Neuronal stem cell (in vitro differentiated cells): ENCODE measurements around the gene BUB1B.

Source experiments
- DNase-seq: peaks from one replicate; pipeline ENCODE4 v3.0.0-alpha.2; 2013; ENCODE audit warnings: low spot score
- H2AFZ ChIP-seq: one replicate; pipeline ENCODE4 v1.6.1; 2013; ENCODE audit warnings: mild to moderate bottlenecking, low read length, inconsistent platforms
- H2AK5ac ChIP-seq: 2 replicates; pipeline ENCODE4 v1.6.1; 2013; ENCODE audit warnings: low read depth, mild to moderate bottlenecking, inconsistent platforms, low read length, moderate library complexity, mixed read lengths
- H2BK120ac ChIP-seq: 2 replicates; pipeline ENCODE4 v1.6.1; 2013; ENCODE audit warnings: low read depth, mild to moderate bottlenecking, inconsistent platforms, low read length, moderate library complexity, mixed read lengths
- H2BK12ac ChIP-seq: one replicate; pipeline ENCODE4 v1.6.1; 2013; ENCODE audit warnings: low read length, inconsistent platforms
- H2BK15ac ChIP-seq: 2 replicates; pipeline ENCODE4 v1.6.1; 2013; ENCODE audit warnings: mild to moderate bottlenecking, low read length, inconsistent platforms, mixed read lengths
- H2BK5ac ChIP-seq: one replicate; pipeline ENCODE4 v1.6.1; 2013; ENCODE audit warnings: inconsistent platforms, mild to moderate bottlenecking, low read length, moderate library complexity
- H3K14ac ChIP-seq: one replicate; pipeline ENCODE4 v1.6.1; 2013; ENCODE audit warnings: low read length, inconsistent platforms
- H3K18ac ChIP-seq: 2 replicates; pipeline ENCODE4 v1.6.1; 2013; ENCODE audit warnings: low read length, inconsistent platforms
- H3K23ac ChIP-seq: 2 replicates; pipeline ENCODE4 v1.6.1; 2013; ENCODE audit warnings: low read depth, mild to moderate bottlenecking, mixed read lengths, low read length, inconsistent platforms; ENCODE audit not compliant: poor library complexity
- H3K27ac ChIP-seq: replicated peaks from 3 replicates; pipeline ENCODE4 v1.5.1; 2013; ENCODE audit warnings: low read length, inconsistent platforms
- H3K27me3 ChIP-seq, 3 experiments: 2 replicates each; pipeline ENCODE4 v1.6.1; 2013; ENCODE audit warnings: low read length in 3 of 3, mild to moderate bottlenecking in 2 of 3, inconsistent platforms in 1 of 3, low read depth in 1 of 3, mixed read lengths in 1 of 3, moderate library complexity in 1 of 3; ENCODE audit not compliant: control insufficient read depth in 3 of 3, insufficient read depth in 3 of 3
- H3K36me3 ChIP-seq, 2 donors: replicated peaks in 1 of 2; 2 replicates each; pipeline ENCODE4 v1.6.1; 2013; ENCODE audit warnings: low read length in 2 of 2; ENCODE audit not compliant: control insufficient read depth in 2 of 2, insufficient read depth in 2 of 2
- H3K4ac ChIP-seq: 2 replicates; pipeline ENCODE4 v1.6.1; 2013; ENCODE audit warnings: inconsistent platforms, mild to moderate bottlenecking, low read length, moderate library complexity
- H3K4me1 ChIP-seq, 2 donors: 1 replicate in 1 of 2; 2 replicates in 1 of 2; pipeline ENCODE4 v1.6.1; 2013; ENCODE audit warnings: low read length in 2 of 2, low read depth in 1 of 2; ENCODE audit not compliant: control insufficient read depth in 2 of 2, insufficient read depth in 1 of 2
- H3K4me2 ChIP-seq: one replicate; pipeline ENCODE4 v1.6.1; 2013; ENCODE audit warnings: mild to moderate bottlenecking, low read length, inconsistent platforms; ENCODE audit not compliant: insufficient read depth, poor library complexity, severe bottlenecking
- H3K4me3 ChIP-seq, 2 donors: 2 replicates each; pipeline ENCODE4 v1.5.1; 2013; ENCODE audit warnings: low read length in 2 of 2, mild to moderate bottlenecking in 2 of 2, inconsistent platforms in 1 of 2, moderate library complexity in 1 of 2
- H3K79me1 ChIP-seq: one replicate; pipeline ENCODE4 v1.6.1; 2013; ENCODE audit warnings: low read depth, mild to moderate bottlenecking, inconsistent platforms, low read length, moderate library complexity
- H3K9ac ChIP-seq: one replicate; pipeline ENCODE4 v1.6.1; 2013; ENCODE audit warnings: mild to moderate bottlenecking, low read depth, low read length, inconsistent platforms; ENCODE audit not compliant: poor library complexity
- H3K9me3 ChIP-seq, 2 donors: replicated peaks in 1 of 2; 2 replicates each; pipeline versions ENCODE3 to v1.6.1; 2013; ENCODE audit warnings: low read length in 2 of 2, mild to moderate bottlenecking in 2 of 2, inconsistent platforms in 1 of 2, low read depth in 1 of 2, mixed read lengths in 1 of 2, moderate library complexity in 1 of 2; ENCODE audit not compliant: control insufficient read depth in 2 of 2, insufficient read depth in 1 of 2
- H4K8ac ChIP-seq: one replicate; pipeline ENCODE4 v1.6.1; 2013; ENCODE audit warnings: low read depth, mild to moderate bottlenecking, inconsistent platforms, low read length, moderate library complexity
- H4K91ac ChIP-seq: one replicate; pipeline ENCODE4 v1.6.1; 2013; ENCODE audit warnings: low read length, low read depth, mild to moderate bottlenecking, inconsistent platforms; ENCODE audit not compliant: poor library complexity
- WGBS, 2 donors: extraction: QIAGEN DNeasy Blood & Tissue Kit; methylation state at CpG; one replicate each; pipeline ENCODE4 v1.1.7; 2013; ENCODE audit warnings: missing lambda C conversion rate in 2 of 2, mixed read lengths in 1 of 2; ENCODE audit not compliant: insufficient read length in 2 of 2, insufficient replicate concordance in 1 of 2; ENCODE audit errors: extremely low coverage in 2 of 2; 5-methylcytosine and 5-hydroxymethylcytosine counted together

Gene BUB1B

GRCh38 chr15:40175160-40175559, 14.3 kb downstream of the BUB1B start:
- H3K27me3 ChIP-seq, result no peaks in the 10 kb centered on the region
- H2AK5ac ChIP-seq, result no peak overlapping the region
- H3K9me3 ChIP-seq, result no peaks in the 10 kb centered on the region
- H2AFZ ChIP-seq, result no peak overlapping the region
- no peak overlapping the region for H3K18ac ChIP-seq
- peaks cover 17 to 99% of the 10 kb centered on the region in 2 donors for H3K36me3 ChIP-seq
- no peak overlapping the region for H3K9ac ChIP-seq
- no peak overlapping the region for H2BK120ac ChIP-seq
- WGBS, 2 donors, result no CpG with 5 or more reads among the region's 3 CpGs
- peaks cover 0 to 5% of the 10 kb centered on the region in 2 donors for H3K4me1 ChIP-seq
- H3K79me1 ChIP-seq, result no peaks in the 10 kb centered on the region
- no peak overlapping the region for H3K4me3 ChIP-seq
- H4K8ac ChIP-seq, result no peak overlapping the region
- H2BK15ac ChIP-seq, result no peak overlapping the region
- no peak overlapping the region for H4K91ac ChIP-seq
- no peak for DNase-seq
- H3K4me2 ChIP-seq, result no peak overlapping the region
- no peak overlapping the region for H3K23ac ChIP-seq
- no peak overlapping the region for H2BK5ac ChIP-seq
- no peak overlapping the region for H3K27ac ChIP-seq
- no peak overlapping the region for H2BK12ac ChIP-seq
- no peak overlapping the region for H3K14ac ChIP-seq
- no peak overlapping the region for H3K4ac ChIP-seq

GRCh38 chr15:40182358-40183029, 21.6 kb downstream of the BUB1B start:
- no peak overlapping the region for H2AK5ac ChIP-seq
- no CpG with 5 or more reads among the region's 1 CpG for WGBS, 2 donors
- H3K9ac ChIP-seq, result no peak overlapping the region
- H3K4me2 ChIP-seq, result no peak overlapping the region
- H3K36me3 ChIP-seq, result peaks cover 17 to 97% of the 10 kb centered on the region in 2 donors
- no peak overlapping the region for H3K4ac ChIP-seq
- H3K23ac ChIP-seq, result no peak overlapping the region
- no peak overlapping the region for H3K27ac ChIP-seq
- H4K91ac ChIP-seq, result no peak overlapping the region
- H2BK15ac ChIP-seq, result no peak overlapping the region
- DNase-seq, result no peak
- no peak overlapping the region for H2AFZ ChIP-seq
- no peak overlapping the region for H3K4me3 ChIP-seq
- H3K4me1 ChIP-seq, result peaks cover 0 to 5% of the 10 kb centered on the region in 2 donors
- H4K8ac ChIP-seq, result no peak overlapping the region
- no peaks in the 10 kb centered on the region for H3K27me3 ChIP-seq
- H2BK5ac ChIP-seq, result no peak overlapping the region
- no peak overlapping the region for H3K18ac ChIP-seq
- H3K79me1 ChIP-seq, result no peaks in the 10 kb centered on the region
- no peak overlapping the region for H2BK12ac ChIP-seq
- H2BK120ac ChIP-seq, result no peak overlapping the region
- H3K9me3 ChIP-seq, result no peaks in the 10 kb centered on the region
- no peak overlapping the region for H3K14ac ChIP-seq

GRCh38 chr15:40183636-40184463, 23.0 kb downstream of the BUB1B start:
- no peak for DNase-seq
- Histone ChIP-seq H3K27me3 (no peaks in the 10 kb centered on the region), H2AFZ (no peak overlapping the region), H3K4me1 (peaks cover 0 to 2% of the 10 kb centered on the region in 2 donors), H2AK5ac (no peak overlapping the region), H2BK5ac (no peak overlapping the region), H2BK12ac (no peak overlapping the region), H4K91ac (no peak overlapping the region), H4K8ac (no peak overlapping the region), H3K36me3 (peaks cover 19 to 96% of the 10 kb centered on the region in 2 donors), H3K4me3 (no peak overlapping the region), H3K18ac (no peak overlapping the region), H2BK120ac (no peak overlapping the region), H3K79me1 (no peaks in the 10 kb centered on the region), H3K9ac (no peak overlapping the region), H3K14ac (no peak overlapping the region), H3K4ac (no peak overlapping the region), H2BK15ac (no peak overlapping the region), H3K23ac (no peak overlapping the region), H3K4me2 (no peak overlapping the region), H3K27ac (no peak overlapping the region), H3K9me3 (no peaks in the 10 kb centered on the region)
- WGBS, 2 donors, result no CpG with 5 or more reads among the region's 9 CpGs

GRCh38 chr15:40190591-40190990, 29.7 kb downstream of the BUB1B start:
- H3K27me3 ChIP-seq, result no peaks in the 10 kb centered on the region
- no peak overlapping the region for H2BK15ac ChIP-seq
- no peak overlapping the region for H3K27ac ChIP-seq
- no peak overlapping the region for H4K91ac ChIP-seq
- no peak for DNase-seq
- H3K36me3 ChIP-seq, result peaks cover 19 to 97% of the 10 kb centered on the region in 2 donors
- no peak overlapping the region for H2BK5ac ChIP-seq
- H3K18ac ChIP-seq, result no peak overlapping the region
- no peak overlapping the region for H3K23ac ChIP-seq
- H3K4ac ChIP-seq, result no peak overlapping the region
- peaks cover 3% of the 10 kb centered on the region for H3K79me1 ChIP-seq
- H2BK120ac ChIP-seq, result no peak overlapping the region
- H3K4me1 ChIP-seq, result no peaks in the 10 kb centered on the region
- no peak overlapping the region for H3K4me3 ChIP-seq
- no peak overlapping the region for H2BK12ac ChIP-seq
- WGBS, 2 donors, result no CpG with 5 or more reads among the region's 6 CpGs
- no peak overlapping the region for H3K14ac ChIP-seq
- no peak overlapping the region for H2AFZ ChIP-seq
- no peak overlapping the region for H2AK5ac ChIP-seq
- no peak overlapping the region for H3K4me2 ChIP-seq
- no peaks in the 10 kb centered on the region for H3K9me3 ChIP-seq
- no peak overlapping the region for H3K9ac ChIP-seq
- no peak overlapping the region for H4K8ac ChIP-seq
